ENCODE results near the gene SCD5. TPM values are rescaled to one million over a fixed set of nuclear protein-coding genes. Genes with fewer than 3 reads are reported as not detected.

The SCD5 gene
- total and polyA plus RNA-seq, 2 of the 8 experiments (the other 6 are each of a cell fraction or from before 2014, with no cell fraction given): 0.92 to 1.2 TPM

GRCh38 chr4:82630079-82630478 lies 168.5 kb downstream of the SCD5 start:
- Histone ChIP-seq H3K79me2 (ENCODE audit: control insufficient read depth in 1 of 2, insufficient read depth in 2 of 2, low read length in 2 of 2) (no peaks in the 10 kb centered on the region), H4K8ac (ENCODE audit: extremely low read depth, insufficient read depth, low read length) (no peak overlapping the region), H3K27ac (ENCODE audit: low read depth, low read length) (no peak overlapping the region), H2AFZ (ENCODE audit: low read length) (no peak overlapping the region), H3K23ac (ENCODE audit: insufficient read length) (no peak overlapping the region), H3K79me1 (ENCODE audit: low read depth, low read length) (no peaks in the 10 kb centered on the region), H2BK12ac (ENCODE audit: low read depth, low read length) (no peak overlapping the region), H3K36me3 (ENCODE audit: control insufficient read depth in 2 of 4, insufficient read depth in 4 of 4, low read length in 3 of 4) (no peaks in the 10 kb centered on the region), H3K4me3 (ENCODE audit: extremely low read depth in 1 of 4, insufficient read depth in 2 of 4, low read depth in 3 of 4, low read length in 4 of 4) (no peak overlapping the region), H3K27me3 (replicated peaks in 1 of 4; ENCODE audit: control insufficient read depth in 3 of 4, extremely low read depth in 1 of 4, insufficient read depth in 3 of 4, low read length in 3 of 4) (no peaks in the 10 kb centered on the region), H2BK15ac (ENCODE audit: low read length) (no peak overlapping the region), H3K56ac (replicated peaks; ENCODE audit: insufficient read length, low read depth, low read length) (no peak overlapping the region), H3K9me3 (ENCODE audit: insufficient read depth in 2 of 2, low read depth in 1 of 2, low read length in 1 of 2) (no peaks in the 10 kb centered on the region), H3K14ac (ENCODE audit: insufficient read length) (no peak overlapping the region), H2BK5ac (ENCODE audit: low read depth, low read length) (no peak overlapping the region), H2AK5ac (ENCODE audit: low read depth, low read length) (no peak overlapping the region), H3K23me2 (ENCODE audit: low read depth, low read length) (no peaks in the 10 kb centered on the region), H3K4me2 (ENCODE audit: insufficient read depth in 1 of 2, low read depth in 2 of 2, low read length in 2 of 2) (no peak overlapping the region), H3K4me1 (replicated peaks in 1 of 4; ENCODE audit: control insufficient read depth in 3 of 4, insufficient read depth in 4 of 4, low read length in 3 of 4) (no peaks in the 10 kb centered on the region), H4K91ac (replicated peaks; ENCODE audit: insufficient read length, low read length) (no peak overlapping the region), H4K20me1 (replicated peaks in 1 of 2; ENCODE audit: control insufficient read depth in 1 of 2, insufficient read depth in 2 of 2, low read length in 2 of 2) (no peaks in the 10 kb centered on the region), H2BK20ac (ENCODE audit: low read length) (no peak overlapping the region), H2BK120ac (replicated peaks; ENCODE audit: low read depth, low read length) (no peak overlapping the region), H3K18ac (ENCODE audit: extremely low read depth, low read length) (no peak overlapping the region), H4K5ac (ENCODE audit: insufficient read length, low read depth, low read length) (no peak overlapping the region), H3K4ac (replicated peaks; ENCODE audit: insufficient read length, low read depth, low read length) (no peak overlapping the region), H3K9ac (replicated peaks in 1 of 4; ENCODE audit: extremely low read depth in 1 of 4, low read depth in 3 of 4, low read length in 3 of 4) (no peak overlapping the region)
- CTCF ChIA-PET (ENCODE audit: partially characterized antibody): interaction anchor here (0.6 to 1.2 kb wide), 3 partner anchors 25 to 195 kb away, joined by 3 to 4 read pairs (median 3); no protein-coding TSS in a partner anchor
- no peak for FAIRE-seq
- POLR2A ChIA-PET (ENCODE audit: partially characterized antibody): interaction anchor here (1.2 kb wide), 1 partner anchor 10 kb away, joined by 3 read pairs; no protein-coding TSS in a partner anchor
- DNase-seq (ENCODE audit: low read depth in 1 of 2, low spot score in 2 of 2): no peak
- 72% methylated on average over 1 of the region's 1 CpG; no CpG with 5 or more reads in 1 of the 2 experiments for WGBS, 2 experiments (ENCODE audit: extremely low coverage in 1 of 2, insufficient coverage in 1 of 2, insufficient read length in 1 of 2, insufficient replicate concordance in 2 of 2, low coverage in 1 of 2, low lambda C conversion rate in 2 of 2, missing lambda C conversion rate in 1 of 2)
- TF ChIP-seq POU5F1 (IDR thresholded peaks at IDR 0.05; ENCODE audit: low read depth, low read length) (no peak), KDM4A (IDR thresholded peaks at IDR 0.05; ENCODE audit: low read depth, low read length, severe bottlenecking) (no peak), ZNF274 (IDR thresholded peaks at IDR 0.05; ENCODE audit: borderline replicate concordance, extremely low read depth, low read length) (no peak), CHD2 (IDR thresholded peaks at IDR 0.05; ENCODE audit: low read length) (no peak), GTF2F1 (IDR thresholded peaks at IDR 0.05; ENCODE audit: borderline replicate concordance, low read depth, low read length) (no peak), EP300 (IDR thresholded peaks at IDR 0.05; ENCODE audit: borderline replicate concordance in 1 of 2, low read depth in 2 of 2, low read length in 2 of 2) (no peak), ATF3 (IDR thresholded peaks at IDR 0.05; ENCODE audit: insufficient read depth, low read depth, low read length) (no peak), CEBPB (IDR thresholded peaks at IDR 0.05; ENCODE audit: low read depth, low read length) (no peak), POLR2AphosphoS5 (IDR thresholded peaks at IDR 0.05; ENCODE audit: low read depth, low read length) (no peak)
